ENCODE results near the gene PHF2.

Gene PHF2

DNA sequence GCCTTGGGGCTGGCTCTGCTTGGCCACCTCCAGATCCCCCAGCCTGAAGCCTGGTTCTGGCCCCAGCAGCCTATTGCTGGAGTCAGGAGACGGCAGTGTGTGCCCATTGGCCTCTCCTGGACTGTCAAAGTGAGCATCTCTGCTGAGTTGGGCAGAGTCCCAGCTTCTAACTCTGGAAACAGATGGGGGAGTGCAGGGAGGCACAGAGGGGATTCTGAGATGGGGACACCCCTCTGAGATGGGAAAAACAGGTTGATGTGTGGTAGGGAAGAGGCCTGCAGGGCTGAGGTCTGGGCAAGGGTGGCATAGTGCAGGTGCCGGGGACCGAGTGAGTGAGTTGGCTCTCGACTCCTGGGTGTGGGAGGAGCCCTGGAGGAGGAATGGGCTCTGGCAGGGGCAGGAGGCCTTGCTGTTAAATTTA lies 27.5 kb downstream of the PHF2 start:
- TF ChIP-seq, protein P1, sequence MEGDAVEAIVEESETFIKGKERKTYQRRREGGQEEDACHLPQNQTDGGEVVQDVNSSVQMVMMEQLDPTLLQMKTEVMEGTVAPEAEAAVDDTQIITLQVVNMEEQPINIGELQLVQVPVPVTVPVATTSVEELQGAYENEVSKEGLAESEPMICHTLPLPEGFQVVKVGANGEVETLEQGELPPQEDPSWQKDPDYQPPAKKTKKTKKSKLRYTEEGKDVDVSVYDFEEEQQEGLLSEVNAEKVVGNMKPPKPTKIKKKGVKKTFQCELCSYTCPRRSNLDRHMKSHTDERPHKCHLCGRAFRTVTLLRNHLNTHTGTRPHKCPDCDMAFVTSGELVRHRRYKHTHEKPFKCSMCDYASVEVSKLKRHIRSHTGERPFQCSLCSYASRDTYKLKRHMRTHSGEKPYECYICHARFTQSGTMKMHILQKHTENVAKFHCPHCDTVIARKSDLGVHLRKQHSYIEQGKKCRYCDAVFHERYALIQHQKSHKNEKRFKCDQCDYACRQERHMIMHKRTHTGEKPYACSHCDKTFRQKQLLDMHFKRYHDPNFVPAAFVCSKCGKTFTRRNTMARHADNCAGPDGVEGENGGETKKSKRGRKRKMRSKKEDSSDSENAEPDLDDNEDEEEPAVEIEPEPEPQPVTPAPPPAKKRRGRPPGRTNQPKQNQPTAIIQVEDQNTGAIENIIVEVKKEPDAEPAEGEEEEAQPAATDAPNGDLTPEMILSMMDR (IDR thresholded peaks at IDR 0.05) = no peak
- H3K27ac ChIP-seq = no peak overlapping the region
- H3K27me3 ChIP-seq = no peaks in the 10 kb centered on the region
- H3K9me3 ChIP-seq = no peaks in the 10 kb centered on the region
- peaks cover 7 to 10% of the 10 kb centered on the region in 2 experiments for H3K4me1 ChIP-seq (ENCODE audit: control insufficient read depth in 1 of 2, insufficient read depth in 1 of 2, low read depth in 1 of 2, low read length in 1 of 2)
- H3K4me3 ChIP-seq (ENCODE audit: low read depth in 1 of 2, low read length in 1 of 2) = no peak overlapping the region
- no peaks in the 10 kb centered on the region for H3K36me3 ChIP-seq

DNA sequence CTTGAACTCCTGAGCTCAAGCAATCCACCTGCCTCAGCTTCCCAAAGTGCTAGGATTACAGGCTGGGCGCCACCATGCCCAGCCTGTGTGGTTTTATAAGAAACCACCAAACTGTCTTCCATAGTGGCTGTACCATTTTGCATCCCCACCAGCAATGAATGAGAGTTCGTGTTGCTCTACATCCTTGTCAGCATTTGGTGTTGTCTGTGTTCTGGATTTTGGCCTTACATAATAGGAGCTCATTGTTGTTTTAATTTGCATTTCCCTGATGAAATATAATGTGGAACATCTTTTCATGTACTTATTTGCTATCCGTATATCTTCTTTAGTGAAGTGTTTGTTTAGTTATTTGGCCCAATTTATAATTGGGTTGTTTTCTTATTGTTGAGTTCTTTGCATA lies 29.8 kb downstream of the PHF2 start:
- Histone ChIP-seq H3K36me3 (no peaks in the 10 kb centered on the region), H3K9me3 (no peaks in the 10 kb centered on the region), H3K27me3 (no peaks in the 10 kb centered on the region), H3K27ac (no peak overlapping the region), H3K4me1 (ENCODE audit: control insufficient read depth in 1 of 2, insufficient read depth in 1 of 2, low read depth in 1 of 2, low read length in 1 of 2) (no peaks in the 10 kb centered on the region), H3K4me3 (ENCODE audit: low read depth in 1 of 2, low read length in 1 of 2) (no peak overlapping the region)
- TF ChIP-seq, protein P1 (IDR thresholded peaks at IDR 0.05) = no peak

DNA sequence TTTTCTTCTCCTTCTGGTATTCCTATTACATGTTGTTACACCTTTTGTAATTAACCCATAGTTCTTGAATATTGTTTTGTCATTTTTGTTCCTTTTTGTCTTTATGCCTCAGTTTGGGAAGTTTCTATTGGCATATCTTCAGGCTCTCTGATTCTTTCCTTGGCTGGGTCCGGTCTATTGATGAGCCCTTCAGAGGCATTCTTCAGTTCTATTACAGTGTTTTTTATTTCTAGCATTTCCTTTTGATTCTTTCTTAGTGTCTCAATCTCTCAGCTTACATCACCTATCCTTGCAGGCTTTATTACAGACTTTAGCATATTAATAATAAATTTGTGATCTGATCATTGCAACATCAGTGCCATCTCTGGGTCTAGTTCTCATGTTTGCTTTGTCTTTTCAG lies 33.8 kb downstream of the PHF2 start:
- H3K36me3 ChIP-seq = no peaks in the 10 kb centered on the region
- no peaks in the 10 kb centered on the region for H3K27me3 ChIP-seq
- TF ChIP-seq, protein P1 (IDR thresholded peaks at IDR 0.05) = no peak
- no peak overlapping the region for H3K27ac ChIP-seq
- no peaks in the 10 kb centered on the region for H3K4me1 ChIP-seq (ENCODE audit: control insufficient read depth in 1 of 2, insufficient read depth in 1 of 2, low read depth in 1 of 2, low read length in 1 of 2)
- no peaks in the 10 kb centered on the region for H3K9me3 ChIP-seq
- H3K4me3 ChIP-seq (ENCODE audit: low read depth in 1 of 2, low read length in 1 of 2) = no peak overlapping the region

DNA sequence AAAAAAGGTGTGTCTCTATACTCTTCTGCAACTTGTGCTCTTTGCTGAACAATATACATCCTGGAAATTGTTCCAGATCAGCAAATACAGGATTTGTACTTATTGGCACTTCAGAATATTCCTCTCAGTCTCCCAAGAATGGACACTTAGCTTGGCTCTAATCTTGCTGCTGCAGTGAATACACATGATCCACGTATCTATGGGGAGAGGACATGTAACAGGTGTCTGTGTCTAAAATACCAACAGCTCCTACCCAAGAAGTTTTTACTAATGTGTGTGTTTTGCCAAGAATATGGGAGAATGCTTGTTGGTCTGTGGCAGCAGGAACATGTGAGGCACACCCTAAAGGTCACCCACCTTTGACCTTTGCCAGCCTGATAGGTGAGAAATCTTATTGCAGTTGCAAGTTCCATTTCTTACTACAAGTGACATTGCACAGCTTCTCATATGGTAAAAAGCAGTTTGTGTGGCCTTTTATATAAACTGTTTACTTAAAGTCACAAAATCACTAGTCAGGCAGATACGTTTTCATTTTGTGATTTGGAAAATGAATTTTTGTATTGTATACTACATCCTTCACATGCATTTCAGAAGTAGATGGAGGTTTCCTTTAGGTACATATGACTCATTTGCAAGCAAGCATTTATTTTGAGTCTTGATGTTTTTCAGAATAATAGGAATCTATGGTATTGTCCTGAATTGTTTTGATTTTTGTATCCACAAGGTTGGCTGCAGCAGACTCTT lies 35.8 kb downstream of the PHF2 start:
- no peaks in the 10 kb centered on the region for H3K4me1 ChIP-seq (ENCODE audit: control insufficient read depth in 1 of 2, insufficient read depth in 1 of 2, low read depth in 1 of 2, low read length in 1 of 2)
- H3K27me3 ChIP-seq = no peaks in the 10 kb centered on the region
- no peaks in the 10 kb centered on the region for H3K9me3 ChIP-seq
- no peak overlapping the region for H3K27ac ChIP-seq
- H3K4me3 ChIP-seq (ENCODE audit: low read depth in 1 of 2, low read length in 1 of 2) = no peak overlapping the region
- TF ChIP-seq, protein P1 (IDR thresholded peaks at IDR 0.05) = no peak
- no peaks in the 10 kb centered on the region for H3K36me3 ChIP-seq

DNA sequence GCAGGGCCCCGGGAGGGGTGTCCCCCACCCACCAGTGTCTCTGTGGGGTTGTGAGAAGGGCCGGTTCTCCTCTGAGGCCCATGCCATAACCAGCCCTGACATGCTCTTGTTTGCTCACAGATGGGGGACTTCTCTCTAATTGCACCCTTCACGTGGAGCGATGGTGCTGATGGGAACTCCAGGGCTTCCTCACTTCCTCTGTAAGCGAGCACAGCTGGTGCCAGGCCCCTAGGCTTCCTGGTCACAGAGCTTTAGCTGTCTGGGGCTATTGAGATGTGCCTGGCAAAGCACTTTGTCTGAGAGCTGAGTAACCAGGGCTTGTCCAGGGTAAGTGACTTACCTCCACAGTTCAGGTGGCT lies 36.4 kb downstream of the PHF2 start:
- no peaks in the 10 kb centered on the region for H3K4me1 ChIP-seq (ENCODE audit: control insufficient read depth in 1 of 2, insufficient read depth in 1 of 2, low read depth in 1 of 2, low read length in 1 of 2)
- H3K27me3 ChIP-seq = no peaks in the 10 kb centered on the region
- H3K4me3 ChIP-seq (ENCODE audit: low read depth in 1 of 2, low read length in 1 of 2) = no peak overlapping the region
- no peaks in the 10 kb centered on the region for H3K9me3 ChIP-seq
- TF ChIP-seq, protein P1 (IDR thresholded peaks at IDR 0.05) = no peak
- no peak overlapping the region for H3K27ac ChIP-seq
- H3K36me3 ChIP-seq = no peaks in the 10 kb centered on the region
